HepG2 (cell line): ENCODE measurements around the gene BBS4. TPM values are rescaled to one million over a fixed set of nuclear protein-coding genes. Genes with fewer than 3 reads are reported as not detected.
"Not testable (repeated sequence)": the region's sequence is repeated elsewhere in the genome, so short reads cannot be mapped to it uniquely, and the experiment has no call there.

Experiments used
- ATAC-seq: fragments of 200-7000 bp; cut with Tn5 transposase; 3 replicates; pipeline ENCODE4 v1.9.1; 2020; ENCODE audit warnings: mild to moderate bottlenecking, moderate library complexity
- BruUV-seq: library from RNA; stranded (reverse); fragments of 400-500 nt; replicated peaks from 2 replicates; lab custom pipeline; 2021; lab: Mats Ljungman, UMichigan
- CTCF ChIA-PET: fragments of 300-600 bp; formaldehyde crosslinking; extraction: SDS; loops from one replicate; lab custom pipeline; 2021; ENCODE audit warnings: low total read pairs, inconsistent platforms, low intra/inter-chr PET ratio; lab: Yijun Ruan, JAX
- POLR2A ChIA-PET: fragments of 350-600 bp; sonication (Branson Sonifier 250); formaldehyde crosslinking; loops from one replicate; lab custom pipeline; 2020; ENCODE audit warnings: antibody characterized with exemption, inconsistent platforms; lab: Yijun Ruan, JAX
- DNase-seq: peaks from one replicate; pipeline ENCODE4 v3.0.0-alpha.2; 2015; ENCODE audit warnings: low spot score
- FAIRE-seq: peaks from 3 replicates; lab custom pipeline; 2011; peaks lifted over from hg19 to GRCh38; lab: Jason Lieb, UNC
- H2AFZ ChIP-seq: one replicate; pipeline ENCODE4 v1.6.1; 2011; ENCODE audit warnings: low read length, inconsistent platforms
- H3K27ac ChIP-seq: fragments of 300-600 bp; 3 replicates; pipeline ENCODE4 v1.8.0; 2011; ENCODE audit warnings: mixed run types, mild to moderate bottlenecking, mixed read lengths, low read length, inconsistent platforms; ENCODE audit not compliant: insufficient read depth; ENCODE audit errors: extremely low read length
- H3K27me3 ChIP-seq, 2 experiments: fragments of 200-600 bp in 1 of 2; 2 replicates in 1 of 2; 3 replicates in 1 of 2; pipeline versions ENCODE4 v1.6.0 to v1.8.0; 2011; ENCODE audit warnings: low read length in 2 of 2, mild to moderate bottlenecking in 2 of 2, moderate library complexity in 2 of 2, inconsistent platforms in 1 of 2; ENCODE audit not compliant: insufficient read depth in 2 of 2, control insufficient read depth in 1 of 2
- H3K36me3 ChIP-seq, 2 experiments: fragments of 200-600 bp in 1 of 2; replicated peaks in 1 of 2; 2 replicates in 1 of 2; 3 replicates in 1 of 2; pipeline versions ENCODE4 v1.5.1 to v1.8.0; 2011; ENCODE audit warnings: low read length in 2 of 2, inconsistent platforms in 1 of 2; ENCODE audit not compliant: insufficient read depth in 2 of 2, control insufficient read depth in 1 of 2
- H3K4me1 ChIP-seq: 2 replicates; pipeline ENCODE4 v1.5.1; 2012; ENCODE audit warnings: low read length, inconsistent platforms; ENCODE audit not compliant: insufficient read depth
- H3K4me2 ChIP-seq: 2 replicates; pipeline ENCODE4 v1.6.0; 2011; ENCODE audit warnings: low read depth, low read length, inconsistent platforms
- H3K4me3 ChIP-seq, 3 experiments: fragments of 200-600 bp in 1 of 3; sonication (generic), shearing (Covaris generic) in 1 of 3; replicated peaks in 1 of 3; 2 replicates each; pipeline ENCODE4 v1.5.1; 2011 to 2016; ENCODE audit warnings: low read length in 3 of 3, inconsistent platforms in 2 of 3, low read depth in 2 of 3, mild to moderate bottlenecking in 2 of 3, control low read depth in 1 of 3, mixed read lengths in 1 of 3; ENCODE audit not compliant: insufficient read depth in 1 of 3
- H3K79me2 ChIP-seq: one replicate; pipeline ENCODE4 v1.6.1; 2011; ENCODE audit warnings: low read length, inconsistent platforms; ENCODE audit not compliant: insufficient read depth
- H3K9ac ChIP-seq: 2 replicates; pipeline ENCODE4 v1.6.0; 2011; ENCODE audit warnings: mild to moderate bottlenecking, low read depth, low read length, inconsistent platforms; ENCODE audit not compliant: insufficient read depth
- H3K9me3 ChIP-seq: 2 replicates; pipeline ENCODE4 v1.5.1; 2012; ENCODE audit warnings: mild to moderate bottlenecking, low read length
- H4K20me1 ChIP-seq: 2 replicates; pipeline ENCODE4 v1.6.0; 2011; ENCODE audit warnings: inconsistent platforms, mild to moderate bottlenecking, low read length, moderate library complexity; ENCODE audit not compliant: insufficient read depth
- WGBS: methylation state at CpG from one replicate; pipeline ENCODE4 v1.1.6; 2017; ENCODE audit warnings: low lambda C conversion rate; 5-methylcytosine and 5-hydroxymethylcytosine counted together
- in situ Hi-C: cut with HindIII; loops from 2 replicates; pipeline ENCODE4 v1.10.0; 2017; ENCODE audit warnings: low pct_unique_long_range_greater_than_20kb; ENCODE audit not compliant: extremely low pct_ligation_motif_present
- intact Hi-C: fragments of 100-400 bp; cut with micrococcal nuclease; formaldehyde crosslinking; loops from one replicate; pipeline ENCODE4 v1.10.0; 2022; ENCODE audit not compliant: unreplicated experiment
- polyA plus RNA-seq, 8 experiments: library from polyadenylated mRNA; depleted of rRNA in 3 of 8; stranded (reverse) in 7 of 8; unstranded in 1 of 8; fragments of >200 nt; fragmentation: Illumina TruSeq in 4 of 8; extraction: Trizol in 4 of 8; gene quantifications; 2 replicates each; pipeline versions ENCODE4 v1.2.1 to v1.2.3, GENCODE V29; 2011 to 2016; ENCODE audit warnings: low read depth in 4 of 8, missing spikeins in 1 of 8, mixed read lengths in 1 of 8; ENCODE audit not compliant: insufficient read depth in 1 of 8
- total RNA-seq, 5 experiments: library from RNA; depleted of rRNA; stranded (reverse); fragments of >200 nt; fragmentation: Illumina TruSeq; extraction: Trizol; gene quantifications; 2 replicates each; pipeline ENCODE4 v1.2.3, GENCODE V29; 2016; ENCODE audit warnings: low read depth in 1 of 5

The BBS4 gene
- total and polyA plus RNA-seq, 2 of the 13 experiments (the other 11 are each of a cell fraction or from before 2014, with no cell fraction given) = 16.0 to 21.3 TPM

DNA sequence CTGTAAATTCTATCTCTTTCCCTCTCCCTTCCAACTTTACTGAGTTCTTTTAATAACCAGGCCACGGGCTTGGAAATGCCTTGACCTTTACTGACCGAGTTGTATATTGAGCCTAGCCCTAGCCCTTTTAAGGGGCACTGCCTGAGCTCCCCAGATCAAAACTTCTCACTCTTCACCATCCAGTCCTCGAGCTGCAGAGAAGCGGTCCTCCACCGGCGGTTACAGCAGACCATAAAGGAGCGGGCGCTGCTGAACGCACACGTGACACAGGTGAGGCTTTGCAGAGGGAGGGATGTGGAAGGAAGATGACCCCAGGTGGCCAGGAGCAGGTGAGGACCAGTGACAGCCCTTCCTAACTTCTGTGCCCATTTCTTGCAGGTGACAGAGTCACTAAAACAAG, 24.9 kb upstream of the BBS4 start:
- ATAC-seq, CTCF ChIA-PET, H3K9ac ChIP-seq, FAIRE-seq, in situ Hi-C loops, H3K36me3 ChIP-seq, POLR2A ChIA-PET, H4K20me1 ChIP-seq, H3K4me1 ChIP-seq, H3K27ac ChIP-seq, H3K4me3 ChIP-seq, BruUV-seq, intact Hi-C loops, H2AFZ ChIP-seq, H3K27me3 ChIP-seq, DNase-seq, H3K79me2 ChIP-seq, H3K4me2 ChIP-seq, H3K9me3 ChIP-seq: not testable (repeated sequence)
- WGBS = 41% methylated on average over 10 of the region's 10 CpGs

DNA sequence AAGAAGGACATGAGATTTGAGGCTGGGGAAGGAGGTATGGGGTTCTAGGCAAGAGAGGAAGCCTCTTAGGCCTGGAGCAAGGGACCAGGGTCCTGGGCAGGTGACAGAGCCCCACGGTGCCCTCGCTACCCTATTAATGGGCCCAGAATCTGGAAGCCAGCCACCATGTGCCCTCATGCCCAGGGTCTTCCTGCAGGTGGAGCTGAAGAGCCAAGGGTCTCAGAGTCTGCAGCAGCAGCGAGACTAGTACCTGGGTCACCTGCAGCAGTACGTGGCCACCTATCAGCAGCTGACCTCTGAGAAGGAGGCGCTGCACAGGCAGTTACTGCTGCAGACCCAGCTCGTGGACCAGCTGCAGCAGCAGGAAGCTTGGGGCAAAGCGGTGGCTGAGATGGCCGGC, 22.1 kb upstream of the BBS4 start:
- H3K9ac ChIP-seq, POLR2A ChIA-PET, H3K27me3 ChIP-seq, H4K20me1 ChIP-seq, H3K79me2 ChIP-seq, in situ Hi-C loops, H3K27ac ChIP-seq, CTCF ChIA-PET, DNase-seq, H3K4me2 ChIP-seq, H3K4me3 ChIP-seq, BruUV-seq, ATAC-seq, H3K4me1 ChIP-seq, intact Hi-C loops, H3K36me3 ChIP-seq, H2AFZ ChIP-seq, FAIRE-seq, H3K9me3 ChIP-seq: not testable (repeated sequence)
- 0% methylated on average over 2 of the region's 8 CpGs for WGBS

DNA sequence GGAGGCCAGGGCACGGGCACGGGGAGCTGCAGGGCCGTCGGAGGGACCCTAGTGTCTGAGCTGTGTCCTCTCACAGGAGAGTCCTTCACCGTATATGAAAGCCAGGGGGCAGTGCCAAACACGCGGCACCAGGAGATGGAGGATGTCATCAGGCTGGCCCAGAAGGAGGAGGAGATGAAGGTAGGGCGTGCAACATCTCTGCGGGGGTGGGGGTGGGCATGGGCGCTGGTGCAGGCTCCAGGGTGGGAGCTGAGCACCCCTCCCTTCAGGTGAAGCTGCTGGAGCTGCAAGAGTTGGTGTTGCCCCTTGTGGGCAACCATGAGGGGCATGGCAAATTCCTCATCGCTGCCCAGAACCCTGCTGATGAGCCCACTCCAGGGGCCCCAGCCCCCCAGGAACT, 20.3 kb upstream of the BBS4 start:
- in situ Hi-C loops, FAIRE-seq: not testable (repeated sequence)

DNA sequence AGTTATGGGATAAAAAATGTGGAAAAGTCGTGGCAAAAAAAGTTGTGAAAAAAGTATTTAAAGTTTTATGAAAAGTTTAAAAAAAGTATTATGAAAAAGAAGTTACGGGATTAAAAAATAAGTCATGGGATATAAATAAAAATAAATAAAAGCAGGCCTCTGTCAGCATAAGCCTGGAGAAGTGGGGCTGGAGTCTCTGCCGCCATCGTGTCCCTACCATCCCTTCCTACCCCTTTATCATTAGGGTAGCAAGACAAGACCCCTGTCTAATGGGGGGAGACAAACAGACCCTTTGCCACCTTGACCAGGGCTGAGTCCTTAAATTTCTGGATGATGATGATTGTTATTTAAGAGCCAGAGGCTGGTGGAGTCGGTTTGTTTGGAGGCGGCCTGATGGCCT, 16.2 kb upstream of the BBS4 start:
- H3K36me3 ChIP-seq, H3K27me3 ChIP-seq, BruUV-seq, H3K9me3 ChIP-seq, DNase-seq, H3K4me1 ChIP-seq, H3K4me2 ChIP-seq, POLR2A ChIA-PET, H3K79me2 ChIP-seq, in situ Hi-C loops, H2AFZ ChIP-seq, ATAC-seq, H3K9ac ChIP-seq, H3K4me3 ChIP-seq, H3K27ac ChIP-seq, H4K20me1 ChIP-seq, FAIRE-seq, intact Hi-C loops: not testable (repeated sequence)
- CTCF ChIA-PET = interaction anchor here (1.6 kb wide), 1 partner anchor 70 kb away, joined by 8 read pairs; no protein-coding TSS in a partner anchor
- 69% methylated on average over 3 of the region's 6 CpGs for WGBS

More for the DNA sequence above, 20.3 kb upstream of the BBS4 start:
- H3K36me3 ChIP-seq, H3K4me3 ChIP-seq, H3K9me3 ChIP-seq, H2AFZ ChIP-seq, POLR2A ChIA-PET, H3K4me1 ChIP-seq, H3K4me2 ChIP-seq, intact Hi-C loops, H3K27me3 ChIP-seq, CTCF ChIA-PET, ATAC-seq, H3K9ac ChIP-seq, BruUV-seq, H3K79me2 ChIP-seq, DNase-seq, H3K27ac ChIP-seq, H4K20me1 ChIP-seq: not testable (repeated sequence)
- WGBS = 16% methylated on average over 4 of the region's 11 CpGs
